Measurements from ENCODE around the gene SLC16A1.

- TF ChIP-seq POLR2AphosphoS5 (IDR thresholded peaks at IDR 0.05; ENCODE audit: borderline replicate concordance, low read depth, low read length) (no peak), EZH2 (IDR thresholded peaks at IDR 0.05) (no peak), FOXP2 (optimal IDR thresholded peaks at IDR 0.05; ENCODE audit: control extremely low read depth, extremely low read length, insufficient read depth) (no peak)
Measured at GRCh38 chr1:112974646-112975045, 18.6 kb upstream of the SLC16A1 start.
